ENCODE results near the gene CNTNAP1. TPM values are rescaled to one million over a fixed set of nuclear protein-coding genes. Genes with fewer than 3 reads are reported as not detected.
"Not testable (repeated sequence)": the region's sequence is repeated elsewhere in the genome, so short reads cannot be mapped to it uniquely, and the experiment has no call there.

CNTNAP1 gene
- total and polyA plus RNA-seq, 3 donors from 2014 or later, result 6.0 to 10.3 (median 9.0) TPM

DNA sequence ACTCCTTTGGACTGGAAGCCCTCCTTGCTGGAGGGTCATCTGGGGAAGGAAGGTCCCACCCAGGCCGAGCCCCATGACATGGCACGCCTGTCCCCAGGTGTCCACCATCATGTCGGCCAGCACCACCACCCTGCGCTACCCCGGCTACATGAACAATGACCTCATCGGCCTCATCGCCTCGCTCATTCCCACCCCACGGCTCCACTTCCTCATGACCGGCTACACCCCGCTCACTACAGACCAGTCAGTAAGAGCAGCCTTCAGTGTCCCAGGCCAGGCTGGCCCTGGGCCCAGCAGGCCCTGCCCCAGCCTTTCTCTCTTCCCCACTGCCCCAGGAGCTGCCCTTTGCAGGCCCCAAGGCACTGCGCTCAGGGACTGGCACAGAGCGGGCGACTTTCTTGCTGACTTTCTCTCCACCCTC, 16.7 kb upstream of the CNTNAP1 start:
- Histone ChIP-seq H3K36me3 (ENCODE audit: low read depth, missing control alignments) (no peaks in the 10 kb centered on the region), H3K27me3 (no peaks in the 10 kb centered on the region), H3K27ac (no peak overlapping the region), H3K4me1 (peaks cover 41% of the 10 kb centered on the region), H3K4me3 (no peak overlapping the region), H3K9me3 (no peaks in the 10 kb centered on the region)
- WGBS, 2 donors, result 80 to 88% methylated on average over 14 of the region's 14 CpGs
- DNase-seq, result no peak
- intact Hi-C loops (cut with DNase I; ENCODE audit: low total_unique reads), result no loop called here
- no peak for TF ChIP-seq POLR2A (IDR thresholded peaks at IDR 0.05)
- TF ChIP-seq, protein P1, sequence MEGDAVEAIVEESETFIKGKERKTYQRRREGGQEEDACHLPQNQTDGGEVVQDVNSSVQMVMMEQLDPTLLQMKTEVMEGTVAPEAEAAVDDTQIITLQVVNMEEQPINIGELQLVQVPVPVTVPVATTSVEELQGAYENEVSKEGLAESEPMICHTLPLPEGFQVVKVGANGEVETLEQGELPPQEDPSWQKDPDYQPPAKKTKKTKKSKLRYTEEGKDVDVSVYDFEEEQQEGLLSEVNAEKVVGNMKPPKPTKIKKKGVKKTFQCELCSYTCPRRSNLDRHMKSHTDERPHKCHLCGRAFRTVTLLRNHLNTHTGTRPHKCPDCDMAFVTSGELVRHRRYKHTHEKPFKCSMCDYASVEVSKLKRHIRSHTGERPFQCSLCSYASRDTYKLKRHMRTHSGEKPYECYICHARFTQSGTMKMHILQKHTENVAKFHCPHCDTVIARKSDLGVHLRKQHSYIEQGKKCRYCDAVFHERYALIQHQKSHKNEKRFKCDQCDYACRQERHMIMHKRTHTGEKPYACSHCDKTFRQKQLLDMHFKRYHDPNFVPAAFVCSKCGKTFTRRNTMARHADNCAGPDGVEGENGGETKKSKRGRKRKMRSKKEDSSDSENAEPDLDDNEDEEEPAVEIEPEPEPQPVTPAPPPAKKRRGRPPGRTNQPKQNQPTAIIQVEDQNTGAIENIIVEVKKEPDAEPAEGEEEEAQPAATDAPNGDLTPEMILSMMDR (IDR thresholded peaks at IDR 0.05), result no peak

DNA sequence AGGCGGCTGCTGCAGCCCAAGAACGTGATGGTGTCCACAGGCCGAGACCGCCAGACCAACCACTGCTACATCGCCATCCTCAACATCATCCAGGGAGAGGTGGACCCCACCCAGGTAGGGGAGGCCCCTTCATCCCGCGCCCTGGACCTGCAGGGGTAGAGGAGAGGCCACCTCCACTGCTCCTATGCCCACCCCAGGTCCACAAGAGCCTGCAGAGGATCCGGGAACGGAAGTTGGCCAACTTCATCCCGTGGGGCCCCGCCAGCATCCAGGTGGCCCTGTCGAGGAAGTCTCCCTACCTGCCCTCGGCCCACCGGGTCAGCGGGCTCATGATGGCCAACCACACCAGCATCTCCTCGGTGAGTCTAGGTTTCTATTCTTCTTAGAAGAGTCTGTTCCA, 16.2 kb upstream of the CNTNAP1 start:
- H3K4me3 ChIP-seq; H3K9me3 ChIP-seq; intact Hi-C loops (cut with DNase I; ENCODE audit: low total_unique reads); DNase-seq; H3K36me3 ChIP-seq (ENCODE audit: low read depth, missing control alignments); H3K27me3 ChIP-seq: not testable (repeated sequence)
- H3K27ac ChIP-seq, result peak overlapping the region in 1 of 2 donors; percentile 74
- WGBS, 2 donors, result 82 to 95% methylated on average over 6 to 12 of the region's 16 CpGs
- H3K4me1 ChIP-seq, result peaks cover 42% of the 10 kb centered on the region

DNA sequence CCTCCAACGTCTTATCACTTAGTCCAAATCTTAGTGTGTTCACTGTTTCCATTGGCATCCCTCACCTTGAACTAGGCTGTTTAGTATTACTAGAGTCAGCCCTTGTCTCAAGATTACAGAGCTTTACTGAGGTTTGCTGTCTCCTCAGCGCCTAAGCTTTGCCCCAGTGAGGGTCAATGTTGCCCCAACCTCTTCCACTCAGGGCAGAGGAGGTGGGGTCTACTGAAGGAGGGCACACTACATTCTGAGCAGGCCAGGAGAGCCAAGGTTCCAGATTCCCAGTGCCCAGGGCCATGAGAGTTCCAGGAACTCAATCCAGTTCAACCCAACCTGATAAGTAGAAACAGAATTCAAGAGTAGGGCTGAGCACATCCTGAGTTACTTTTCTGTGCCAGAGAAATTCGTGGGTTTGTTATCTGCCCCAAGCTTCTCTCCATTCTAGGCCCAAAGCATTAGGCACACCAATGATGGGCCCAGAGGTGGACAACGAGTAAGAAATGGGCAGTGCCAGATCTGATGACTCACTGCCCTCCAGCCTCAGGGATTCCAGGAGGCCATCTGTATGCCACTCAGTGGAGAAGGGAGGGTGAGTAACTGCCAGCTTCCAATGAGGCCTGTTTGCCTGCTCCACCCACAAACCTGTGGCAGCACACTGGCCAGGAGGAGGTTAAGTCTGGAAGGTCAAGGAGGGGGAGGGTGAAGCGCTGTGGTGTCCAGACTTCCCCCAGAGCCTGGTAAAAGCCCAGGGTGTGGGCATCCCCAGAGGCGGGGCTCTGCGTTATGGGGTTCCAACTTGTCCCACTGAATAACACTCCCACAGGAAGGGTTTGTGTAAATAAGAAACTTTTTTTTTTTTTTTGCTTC, 15.0 kb upstream of the CNTNAP1 start:
- Histone ChIP-seq H3K4me3 (no peak overlapping the region), H3K4me1 (peaks cover 51% of the 10 kb centered on the region), H3K27ac (peak overlapping the region; percentile 47 to 74), H3K36me3 (ENCODE audit: low read depth, missing control alignments) (no peaks in the 10 kb centered on the region), H3K9me3 (no peaks in the 10 kb centered on the region), H3K27me3 (no peaks in the 10 kb centered on the region)
- intact Hi-C loops (cut with DNase I; ENCODE audit: low total_unique reads), result no loop called here
- DNase-seq, result no peak
- TF ChIP-seq POLR2A (IDR thresholded peaks at IDR 0.05), result no peak
- TF ChIP-seq, protein P1 (IDR thresholded peaks at IDR 0.05), result no peak
- 34 to 39% methylated on average over 7 of the region's 7 CpGs for WGBS, 2 donors

DNA sequence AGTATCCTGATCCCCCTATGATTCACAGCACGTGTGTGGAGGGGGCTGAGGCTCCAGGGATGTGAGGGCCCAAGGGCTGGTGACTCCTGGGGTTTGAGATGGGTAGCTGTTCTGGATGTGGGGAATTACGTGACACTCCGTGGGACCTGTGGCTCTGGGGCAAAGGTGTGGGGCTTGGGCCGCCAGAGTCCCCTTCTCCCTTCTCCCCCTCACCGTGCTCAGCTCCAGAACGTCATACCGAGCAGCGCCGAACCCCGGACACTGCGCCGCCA, 12.7 kb upstream of the CNTNAP1 start:
- intact Hi-C loops (cut with DNase I; ENCODE audit: low total_unique reads), result no loop called here

DNA sequence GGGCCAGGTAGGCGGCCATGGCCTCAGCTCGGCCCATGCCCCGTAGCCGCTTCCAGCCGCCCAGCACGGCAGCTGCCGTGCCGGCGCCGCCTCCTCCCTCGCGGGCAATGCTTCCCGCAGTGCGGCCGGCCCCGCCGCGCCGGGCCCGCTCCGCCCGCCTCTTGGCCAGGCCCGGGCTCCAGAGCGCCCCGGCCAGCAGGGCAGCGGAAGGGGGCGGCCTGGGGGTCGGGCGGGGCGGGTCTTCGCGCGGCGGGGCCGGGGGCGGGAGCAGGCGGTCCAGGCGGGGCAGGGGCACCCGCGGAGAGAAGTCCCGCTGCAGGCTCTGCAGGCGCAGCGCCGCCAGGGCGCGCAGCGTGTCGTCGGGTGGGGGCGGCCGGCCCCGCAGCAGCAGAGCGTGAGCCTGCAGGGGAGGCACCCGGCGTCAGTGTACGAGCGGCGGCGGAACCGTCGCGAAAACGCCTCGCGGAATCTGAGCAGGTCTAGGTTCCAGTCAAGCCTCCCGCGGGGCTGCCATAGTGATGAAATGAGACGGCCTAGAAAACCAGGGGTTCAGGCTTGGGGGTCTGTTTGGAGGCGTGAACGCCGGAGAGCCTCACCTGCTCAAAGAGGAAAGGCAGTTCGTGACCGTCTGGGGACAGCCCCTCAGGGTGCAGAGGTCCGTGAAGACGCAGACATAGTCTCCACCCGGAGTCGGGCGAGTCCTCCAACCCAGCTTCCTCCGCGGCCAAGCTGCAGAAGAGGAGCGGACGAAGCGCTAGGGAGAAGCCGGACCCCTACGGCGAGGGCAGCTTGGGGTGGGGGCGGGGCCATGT, 12.1 kb upstream of the CNTNAP1 start:
- Histone ChIP-seq H3K4me3 (peak overlapping the region in 1 of 2 donors; percentile 39), H3K4me1 (peaks cover 79% of the 10 kb centered on the region), H3K9me3 (no peaks in the 10 kb centered on the region), H3K27me3 (no peaks in the 10 kb centered on the region), H3K27ac (peak overlapping the region; percentile 41 to 44), H3K36me3 (ENCODE audit: low read depth, missing control alignments) (no peaks in the 10 kb centered on the region)
- peak; percentile 37 for DNase-seq
- no peak for TF ChIP-seq POLR2A (IDR thresholded peaks at IDR 0.05)
- TF ChIP-seq, protein P1 (IDR thresholded peaks at IDR 0.05), result no peak
- 61 to 70% methylated on average over 55 to 66 of the region's 87 CpGs for WGBS, 2 donors
- intact Hi-C loops (cut with DNase I; ENCODE audit: low total_unique reads), result loop anchor here (10.0 kb wide), 1 partner anchor 95 kb away; the partner anchor contains the start of gene PSMC3IP

More for the DNA sequence above, 12.7 kb upstream of the CNTNAP1 start:
- H3K9me3 ChIP-seq, result no peaks in the 10 kb centered on the region
- peaks cover 74% of the 10 kb centered on the region for H3K4me1 ChIP-seq
- TF ChIP-seq, protein P1 (IDR thresholded peaks at IDR 0.05), result no peak
- TF ChIP-seq POLR2A (IDR thresholded peaks at IDR 0.05), result no peak
- WGBS, 2 donors, result 50 to 73% methylated on average over 1 to 8 of the region's 12 CpGs
- no peak for DNase-seq
- H3K4me3 ChIP-seq, result no peak overlapping the region
- no peaks in the 10 kb centered on the region for H3K36me3 ChIP-seq (ENCODE audit: low read depth, missing control alignments)
- H3K27ac ChIP-seq, result peak overlapping the region in 1 of 2 donors; percentile 41
- H3K27me3 ChIP-seq, result no peaks in the 10 kb centered on the region
